Measurements from ENCODE around the gene TUBGCP5. TPM values are rescaled to one million over a fixed set of nuclear protein-coding genes. Genes with fewer than 3 reads are reported as not detected.

The TUBGCP5 gene
- total RNA-seq, 1 experiment from 2014 or later = 10.7 TPM

- Histone ChIP-seq H3K27ac (no peak overlapping the region), H2AFZ (no peak overlapping the region), H3K4me2 (no peak overlapping the region), H3K79me2 (ENCODE audit: low read depth) (no peaks in the 10 kb centered on the region), H3K4me3 (no peak overlapping the region), H3K9me2 (ENCODE audit: insufficient read depth) (no peaks in the 10 kb centered on the region), H3K9me3 (ENCODE audit: insufficient read depth, low read depth) (no peaks in the 10 kb centered on the region), H3K36me3 (ENCODE audit: low read depth) (no peaks in the 10 kb centered on the region), H3F3A (ENCODE audit: insufficient read depth, low read depth) (no peaks in the 10 kb centered on the region), H4K20me1 (ENCODE audit: insufficient read depth) (no peaks in the 10 kb centered on the region), H3K4me1 (replicated peaks; ENCODE audit: insufficient read depth) (no peaks in the 10 kb centered on the region), H3K27me3 (ENCODE audit: insufficient read depth, low read depth) (peaks cover 9% of the 10 kb centered on the region; the same call in 1 of the 2 replicates)
- BruUV-seq (replicated peaks) = no TSS peak
- TF ChIP-seq, protein P1, sequence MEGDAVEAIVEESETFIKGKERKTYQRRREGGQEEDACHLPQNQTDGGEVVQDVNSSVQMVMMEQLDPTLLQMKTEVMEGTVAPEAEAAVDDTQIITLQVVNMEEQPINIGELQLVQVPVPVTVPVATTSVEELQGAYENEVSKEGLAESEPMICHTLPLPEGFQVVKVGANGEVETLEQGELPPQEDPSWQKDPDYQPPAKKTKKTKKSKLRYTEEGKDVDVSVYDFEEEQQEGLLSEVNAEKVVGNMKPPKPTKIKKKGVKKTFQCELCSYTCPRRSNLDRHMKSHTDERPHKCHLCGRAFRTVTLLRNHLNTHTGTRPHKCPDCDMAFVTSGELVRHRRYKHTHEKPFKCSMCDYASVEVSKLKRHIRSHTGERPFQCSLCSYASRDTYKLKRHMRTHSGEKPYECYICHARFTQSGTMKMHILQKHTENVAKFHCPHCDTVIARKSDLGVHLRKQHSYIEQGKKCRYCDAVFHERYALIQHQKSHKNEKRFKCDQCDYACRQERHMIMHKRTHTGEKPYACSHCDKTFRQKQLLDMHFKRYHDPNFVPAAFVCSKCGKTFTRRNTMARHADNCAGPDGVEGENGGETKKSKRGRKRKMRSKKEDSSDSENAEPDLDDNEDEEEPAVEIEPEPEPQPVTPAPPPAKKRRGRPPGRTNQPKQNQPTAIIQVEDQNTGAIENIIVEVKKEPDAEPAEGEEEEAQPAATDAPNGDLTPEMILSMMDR (conservative IDR thresholded peaks at IDR 0.05) = no peak
- TF ChIP-seq EZH2 (IDR thresholded peaks at IDR 0.05; ENCODE audit: low read depth) = no peak
- ChIA-PET CTCF (no interaction called here), POLR2A (ENCODE audit: unreplicated experiment) (no interaction called here)
- intact Hi-C loops (cut with micrococcal nuclease; ENCODE audit: unreplicated experiment) = no loop called here
- DNase-seq = no peak
Observed at GRCh38 chr15:23064156-23064555, 24.8 kb upstream of the TUBGCP5 start.

DNA sequence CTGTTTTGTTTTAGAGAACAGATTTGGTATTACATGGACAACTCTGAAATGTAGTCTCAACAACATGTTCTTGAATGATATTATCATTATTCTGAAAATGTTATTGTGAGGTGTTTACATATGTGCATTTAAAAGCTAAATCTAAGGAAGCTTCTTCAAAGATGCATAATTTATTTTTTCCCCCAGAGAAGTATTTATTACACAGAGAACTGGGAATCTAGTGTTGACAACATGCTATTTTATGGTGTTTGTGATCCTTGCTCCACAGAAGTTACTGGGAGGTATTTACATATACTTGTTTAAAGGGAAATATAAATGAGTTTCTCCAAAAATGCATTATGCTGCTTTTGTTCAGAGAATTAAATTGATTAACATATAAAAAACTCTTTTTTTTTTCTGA lies 18.3 kb upstream of the TUBGCP5 start:
- no peak for DNase-seq
- Histone ChIP-seq H2AFZ (no peak overlapping the region), H3K9me3 (ENCODE audit: insufficient read depth, low read depth) (no peaks in the 10 kb centered on the region), H3F3A (ENCODE audit: insufficient read depth, low read depth) (no peaks in the 10 kb centered on the region), H3K79me2 (ENCODE audit: low read depth) (no peaks in the 10 kb centered on the region), H3K4me2 (no peak overlapping the region), H3K4me1 (replicated peaks; ENCODE audit: insufficient read depth) (no peaks in the 10 kb centered on the region), H3K9me2 (ENCODE audit: insufficient read depth) (no peaks in the 10 kb centered on the region), H3K27me3 (ENCODE audit: insufficient read depth, low read depth) (peaks cover 22% of the 10 kb centered on the region), H3K4me3 (no peak overlapping the region), H4K20me1 (ENCODE audit: insufficient read depth) (no peaks in the 10 kb centered on the region), H3K27ac (no peak overlapping the region), H3K36me3 (ENCODE audit: low read depth) (no peaks in the 10 kb centered on the region)
- ChIA-PET POLR2A (ENCODE audit: unreplicated experiment) (no interaction called here), CTCF (no interaction called here)
- BruUV-seq (replicated peaks) = no TSS peak
- intact Hi-C loops (cut with micrococcal nuclease; ENCODE audit: unreplicated experiment) = no loop called here
- TF ChIP-seq, protein P1 (conservative IDR thresholded peaks at IDR 0.05) = no peak
- TF ChIP-seq EZH2 (IDR thresholded peaks at IDR 0.05; ENCODE audit: low read depth) = no peak

DNA sequence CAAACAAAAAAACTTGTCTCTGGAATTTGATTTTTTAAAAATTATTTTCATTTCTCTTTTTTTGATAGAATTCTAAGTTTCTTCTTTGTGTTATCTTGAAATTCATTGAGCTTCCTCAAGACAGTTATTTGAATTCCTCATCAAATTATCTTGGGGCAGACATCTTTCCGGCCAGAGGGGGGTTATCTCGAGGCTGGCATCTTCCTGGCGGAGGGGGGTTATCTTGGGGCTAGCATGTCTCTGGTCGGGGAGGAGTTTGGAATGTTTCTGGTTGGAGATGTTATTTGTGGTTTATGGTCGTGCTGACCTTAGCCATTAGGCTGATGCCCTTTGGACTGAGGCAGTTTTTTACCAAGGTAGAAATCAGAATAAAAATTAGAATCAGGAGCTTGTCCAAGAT lies 15.9 kb upstream of the TUBGCP5 start:
- CTCF ChIA-PET = no interaction called here

More for the DNA sequence above, 15.9 kb upstream of the TUBGCP5 start:
- no peak for DNase-seq
- no peak overlapping the region for H2AFZ ChIP-seq
- H4K20me1 ChIP-seq (ENCODE audit: insufficient read depth) = no peaks in the 10 kb centered on the region
- no TSS peak for BruUV-seq (replicated peaks)
- H3F3A ChIP-seq (ENCODE audit: insufficient read depth, low read depth) = no peaks in the 10 kb centered on the region
- no peak overlapping the region for H3K4me2 ChIP-seq
- H3K27ac ChIP-seq = no peak overlapping the region
- H3K79me2 ChIP-seq (ENCODE audit: low read depth) = no peaks in the 10 kb centered on the region
- no peaks in the 10 kb centered on the region for H3K36me3 ChIP-seq (ENCODE audit: low read depth)
- H3K27me3 ChIP-seq (ENCODE audit: insufficient read depth, low read depth) = peaks cover 24% of the 10 kb centered on the region
- no peaks in the 10 kb centered on the region for H3K4me1 ChIP-seq (replicated peaks; ENCODE audit: insufficient read depth)
- no peak overlapping the region for H3K4me3 ChIP-seq
- intact Hi-C loops (cut with micrococcal nuclease; ENCODE audit: unreplicated experiment) = no loop called here
- POLR2A ChIA-PET (ENCODE audit: unreplicated experiment) = interaction anchor here (0.7 kb wide), 1 partner anchor 264 kb away, joined by 4 read pairs; no protein-coding TSS in a partner anchor
- no peaks in the 10 kb centered on the region for H3K9me3 ChIP-seq (ENCODE audit: insufficient read depth, low read depth)
- TF ChIP-seq, protein P1 (conservative IDR thresholded peaks at IDR 0.05) = no peak
- no peak for TF ChIP-seq EZH2 (IDR thresholded peaks at IDR 0.05; ENCODE audit: low read depth)
- no peaks in the 10 kb centered on the region for H3K9me2 ChIP-seq (ENCODE audit: insufficient read depth)
